ENCODE measurements around the gene SNX9. TPM values are rescaled to one million over a fixed set of nuclear protein-coding genes. Genes with fewer than 3 reads are reported as not detected.
"Not testable (repeated sequence)": the region's sequence is repeated elsewhere in the genome, so short reads cannot be mapped to it uniquely, and the experiment has no call there.

SNX9 gene
- total RNA-seq, 2 donors from 2014 or later: 37.3 to 81.7 TPM

GRCh38 chr6:157842212-157842611, 19.2 kb downstream of the SNX9 start:
- Histone ChIP-seq H3K4me1 (peaks cover 6% of the 10 kb centered on the region), H3K36me3 (no peaks in the 10 kb centered on the region)
- no peak for TF ChIP-seq CTCF (IDR thresholded peaks at IDR 0.05)

DNA sequence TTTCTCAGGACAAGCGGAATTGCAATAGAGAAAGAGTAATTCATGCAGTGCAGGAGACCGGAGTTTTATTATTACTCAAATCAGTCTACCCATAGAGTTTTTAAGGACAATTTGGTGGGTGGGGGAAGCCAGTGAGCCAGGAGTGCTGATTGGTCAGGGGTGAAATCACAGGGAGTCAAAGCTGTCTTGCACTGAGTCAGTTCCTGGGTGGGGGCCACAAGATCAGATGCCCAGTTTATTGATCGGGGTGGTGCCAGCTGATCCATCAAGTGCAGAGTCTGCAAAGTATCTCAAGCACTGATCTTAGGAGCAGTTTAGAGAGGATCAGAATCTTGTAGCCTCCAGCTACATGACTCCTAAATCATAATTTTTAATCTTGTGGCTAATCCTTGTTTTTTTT, 21.1 kb downstream of the SNX9 start:
- H3K4me1 ChIP-seq: peaks cover 11% of the 10 kb centered on the region
- not testable (repeated sequence) for DNase-seq

More at GRCh38 chr6:157842212-157842611, 19.2 kb downstream of the SNX9 start:
- no peak overlapping the region for H3K9ac ChIP-seq (ENCODE audit: low read depth in 2 of 2, low read length in 2 of 2)
- H3K9me3 ChIP-seq: no peaks in the 10 kb centered on the region
- no peak for DNase-seq
- no peaks in the 10 kb centered on the region for H3K27me3 ChIP-seq
- intact Hi-C loops (cut with DNase I): no loop called here
- H3K4me3 ChIP-seq: no peak overlapping the region
- H3K27ac ChIP-seq: no peak overlapping the region

DNA sequence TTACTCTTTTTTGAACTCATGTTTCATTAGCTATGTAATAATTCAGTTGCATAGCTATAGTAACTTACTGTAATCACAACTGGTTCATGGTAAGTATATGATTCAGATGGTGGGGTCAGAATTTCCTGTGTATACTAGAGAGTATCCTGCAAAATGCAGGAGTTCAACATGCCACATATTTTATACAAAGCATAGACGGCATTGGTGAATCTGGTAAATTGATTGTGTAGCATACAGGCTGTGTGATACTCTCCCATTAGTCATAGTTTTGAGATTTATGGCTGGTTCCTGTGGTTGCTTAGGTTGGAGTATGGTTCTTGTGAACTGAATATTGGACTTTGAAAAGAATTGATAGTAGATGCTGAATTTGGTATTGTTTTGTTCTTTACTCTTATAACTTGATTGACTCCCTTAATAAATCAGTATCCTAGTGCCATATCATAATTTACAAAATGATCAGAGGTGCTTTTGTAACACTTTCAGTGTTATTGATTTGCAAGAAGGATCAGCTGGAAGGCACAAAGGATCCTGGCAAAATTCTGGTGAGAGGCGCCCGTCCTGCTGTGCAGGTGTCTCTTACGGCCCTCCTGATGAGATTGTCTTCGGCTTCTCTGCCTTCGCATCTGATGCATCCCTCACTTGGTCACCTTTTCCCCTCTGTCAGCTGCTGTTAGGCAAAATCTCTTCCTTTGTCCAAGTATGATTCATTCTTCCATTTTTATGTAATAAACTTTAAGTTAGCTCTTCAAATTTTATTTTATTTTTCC, 22.6 kb downstream of the SNX9 start:
- H3K4me1 ChIP-seq: peaks cover 11% of the 10 kb centered on the region
- no peaks in the 10 kb centered on the region for H3K27me3 ChIP-seq
- TF ChIP-seq CTCF (IDR thresholded peaks at IDR 0.05): no peak
- DNase-seq: no peak
- no peak overlapping the region for H3K4me3 ChIP-seq
- no peak overlapping the region for H3K27ac ChIP-seq
- no peaks in the 10 kb centered on the region for H3K9me3 ChIP-seq
- intact Hi-C loops (cut with DNase I): no loop called here
- no peak overlapping the region for H3K9ac ChIP-seq (ENCODE audit: low read depth in 2 of 2, low read length in 2 of 2)
- H3K36me3 ChIP-seq: no peaks in the 10 kb centered on the region

More for the DNA sequence above, 21.1 kb downstream of the SNX9 start:
- H3K9me3 ChIP-seq; H3K36me3 ChIP-seq; H3K27me3 ChIP-seq; intact Hi-C loops (cut with DNase I); H3K27ac ChIP-seq; H3K4me3 ChIP-seq; H3K9ac ChIP-seq (ENCODE audit: low read depth in 2 of 2, low read length in 2 of 2): not testable (repeated sequence)

- Histone ChIP-seq H3K27ac (no peak overlapping the region), H3K4me3 (no peak overlapping the region), H3K4me1 (peaks cover 5% of the 10 kb centered on the region), H3K9me3 (no peaks in the 10 kb centered on the region), H3K27me3 (no peaks in the 10 kb centered on the region), H3K9ac (ENCODE audit: low read depth in 2 of 2, low read length in 2 of 2) (no peak overlapping the region), H3K36me3 (no peaks in the 10 kb centered on the region)
- no peak for DNase-seq
- intact Hi-C loops (cut with DNase I): no loop called here
- TF ChIP-seq CTCF (IDR thresholded peaks at IDR 0.05): no peak
These were observed 24.8 kb downstream of the SNX9 start for GRCh38 chr6:157847846-157848245.

DNA sequence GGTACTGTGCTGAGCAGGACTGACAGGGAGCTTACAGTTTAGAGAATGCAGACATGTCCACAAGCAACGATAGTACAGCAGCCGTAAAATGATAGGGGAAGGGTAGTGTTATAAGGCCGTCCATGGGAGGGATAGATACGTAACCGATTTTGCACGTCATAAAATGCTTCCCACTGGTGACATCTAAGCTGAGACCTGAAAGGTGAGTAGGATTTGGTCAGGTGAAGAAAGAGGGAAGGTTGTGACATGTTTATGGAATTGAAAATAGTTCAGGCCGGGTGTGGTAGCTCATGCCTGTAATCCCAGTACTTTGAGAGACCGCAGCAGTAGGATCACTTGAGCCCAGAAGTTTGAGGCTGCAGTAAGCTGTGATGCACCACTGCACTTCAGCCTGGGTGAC, 25.6 kb downstream of the SNX9 start:
- DNase-seq: no peak
- TF ChIP-seq CTCF (IDR thresholded peaks at IDR 0.05): no peak
- H3K4me1 ChIP-seq: peaks cover 5% of the 10 kb centered on the region
- no peaks in the 10 kb centered on the region for H3K36me3 ChIP-seq
- no peaks in the 10 kb centered on the region for H3K27me3 ChIP-seq
- no peak overlapping the region for H3K4me3 ChIP-seq
- intact Hi-C loops (cut with DNase I): no loop called here
- no peak overlapping the region for H3K27ac ChIP-seq
- H3K9ac ChIP-seq (ENCODE audit: low read depth in 2 of 2, low read length in 2 of 2): no peak overlapping the region
- H3K9me3 ChIP-seq: no peaks in the 10 kb centered on the region

GRCh38 chr6:157849288-157850017, 26.4 kb downstream of the SNX9 start:
- no peaks in the 10 kb centered on the region for H3K36me3 ChIP-seq
- no peak for DNase-seq
- no peak for TF ChIP-seq CTCF (IDR thresholded peaks at IDR 0.05)
- intact Hi-C loops (cut with DNase I): no loop called here
- H3K4me3 ChIP-seq: no peak overlapping the region
- no peak overlapping the region for H3K9ac ChIP-seq (ENCODE audit: low read depth in 2 of 2, low read length in 2 of 2)
- peaks cover 5% of the 10 kb centered on the region for H3K4me1 ChIP-seq
- no peaks in the 10 kb centered on the region for H3K9me3 ChIP-seq
- no peaks in the 10 kb centered on the region for H3K27me3 ChIP-seq
- no peak overlapping the region for H3K27ac ChIP-seq
